HG03159 (cell line): ENCODE measurements around the gene MARCHF9.
A peak's percentile ranks its signal among the peaks of the same experiment; 100 is the strongest.
"Not testable (repeated sequence)": the region's sequence is repeated elsewhere in the genome, so short reads cannot be mapped to it uniquely, and the experiment has no call there.

ENCODE experiments used
- ATAC-seq: cut with Tn5 transposase; IDR thresholded peaks from one replicate; pipeline ENCODE4 v1.9.1; 2021; ENCODE audit warnings: mild to moderate bottlenecking, moderate library complexity; ENCODE audit not compliant: unreplicated experiment

The MARCHF9 gene

GRCh38 chr12:57754411-57755193 is at the start of gene MARCHF9:
Gene MARCHF9 (plus strand): TSS chr12:57755103. CDS start chr12:57755529, 426 bp downstream.
- ATAC-seq: peak; percentile 34

- no peak for ATAC-seq
Measured at GRCh38 chr12:57707250-57707649, 47.7 kb upstream of the MARCHF9 start.

GRCh38 chr12:57708296-57708695 is 46.6 kb upstream of the MARCHF9 start:
- no peak for ATAC-seq

- no peak for ATAC-seq
Measured at GRCh38 chr12:57712701-57713100, 42.2 kb upstream of the MARCHF9 start.

GRCh38 chr12:57713209-57713608 is 41.7 kb upstream of the MARCHF9 start:
- ATAC-seq: no peak

- ATAC-seq: peak; percentile 63
Measured at GRCh38 chr12:57715036-57715748, 39.7 kb upstream of the MARCHF9 start.

GRCh38 chr12:57715786-57716185 is 39.1 kb upstream of the MARCHF9 start:
- ATAC-seq: no peak

- no peak for ATAC-seq
Measured at GRCh38 chr12:57716305-57716704, 38.6 kb upstream of the MARCHF9 start.

GRCh38 chr12:57717131-57717530 is 37.8 kb upstream of the MARCHF9 start:
- no peak for ATAC-seq

- ATAC-seq: no peak
Measured at GRCh38 chr12:57717846-57718640, 36.9 kb upstream of the MARCHF9 start.

GRCh38 chr12:57718641-57719528 is 36.0 kb upstream of the MARCHF9 start:
- no peak for ATAC-seq

- no peak for ATAC-seq
Measured at GRCh38 chr12:57719777-57720605, 34.9 kb upstream of the MARCHF9 start.

GRCh38 chr12:57720606-57721595 is 34.0 kb upstream of the MARCHF9 start:
- ATAC-seq: no peak

- not testable (repeated sequence) for ATAC-seq
Measured at GRCh38 chr12:57721846-57722608, 32.9 kb upstream of the MARCHF9 start.

GRCh38 chr12:57722716-57723629 is 31.9 kb upstream of the MARCHF9 start:
- ATAC-seq: no peak

- ATAC-seq: no peak
Measured at GRCh38 chr12:57723630-57723962, 31.3 kb upstream of the MARCHF9 start.
